NB4 (cell line): Measurements from ENCODE around the gene LRP11.

ENCODE experiments used
- CTCF ChIP-seq: IDR thresholded peaks from one replicate; pipeline ENCODE4 v1.5.1; 2012; ENCODE audit warnings: low read depth, low read length
- MAX ChIP-seq: IDR thresholded peaks from 2 replicates; pipeline ENCODE4 v1.6.1; 2011; ENCODE audit warnings: low read depth, low read length
- MYC ChIP-seq: IDR thresholded peaks from 2 replicates; pipeline ENCODE4 v1.6.1; 2011; ENCODE audit warnings: low read depth, low read length
- POLR2A ChIP-seq: IDR thresholded peaks from 2 replicates; pipeline ENCODE4 v1.6.1; 2011; ENCODE audit warnings: mild to moderate bottlenecking; ENCODE audit not compliant: insufficient read length; ENCODE audit errors: extremely low read depth

GRCh38 chr6:149901444-149902140, 37.4 kb upstream of the LRP11 start:
- TF ChIP-seq MAX (no peak), CTCF (no peak), MYC (no peak), POLR2A (no peak)
